HG03095 (cell line): ENCODE measurements around the gene CH25H.

Source experiments
- ATAC-seq: cut with Tn5 transposase; IDR thresholded peaks from one replicate; pipeline ENCODE4 v1.9.1; 2021; ENCODE audit warnings: moderate library complexity; ENCODE audit not compliant: unreplicated experiment

The CH25H gene

DNA sequence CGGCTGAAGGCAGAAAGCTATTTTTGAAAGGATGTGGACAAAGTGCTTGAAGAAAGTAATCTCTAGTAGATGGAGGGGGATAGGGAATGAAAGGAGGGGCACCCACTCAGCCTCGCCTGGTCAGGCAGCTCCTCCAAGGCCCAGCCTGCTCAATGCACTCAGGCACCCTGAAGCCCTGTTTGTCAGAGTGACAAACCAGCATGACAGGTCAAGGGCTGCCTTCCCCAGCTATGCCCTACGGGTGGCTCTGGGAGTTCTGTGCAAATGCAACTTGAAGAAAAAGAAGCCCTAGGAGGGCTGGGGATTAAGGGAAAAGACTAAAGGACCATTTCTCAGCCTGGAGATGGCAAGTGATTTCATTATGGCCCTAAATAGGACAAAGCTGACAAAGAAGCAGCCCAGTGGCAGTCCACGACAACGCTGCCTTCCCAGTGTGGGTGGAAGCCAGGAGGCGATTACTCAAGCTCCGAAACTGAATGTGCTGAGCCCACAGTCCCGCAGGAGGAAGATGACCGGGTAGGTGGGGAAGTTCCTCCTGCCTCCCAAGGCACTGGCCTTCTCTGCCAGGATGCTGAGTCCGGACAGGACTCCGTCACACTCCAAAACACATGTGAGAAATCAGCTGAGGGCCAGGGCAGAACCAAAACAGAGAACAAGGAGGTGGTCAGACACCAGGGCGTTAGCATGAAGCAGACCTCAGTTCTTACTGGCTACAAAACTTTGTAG is 28.1 kb upstream of the CH25H start:
- ATAC-seq: no peak

DNA sequence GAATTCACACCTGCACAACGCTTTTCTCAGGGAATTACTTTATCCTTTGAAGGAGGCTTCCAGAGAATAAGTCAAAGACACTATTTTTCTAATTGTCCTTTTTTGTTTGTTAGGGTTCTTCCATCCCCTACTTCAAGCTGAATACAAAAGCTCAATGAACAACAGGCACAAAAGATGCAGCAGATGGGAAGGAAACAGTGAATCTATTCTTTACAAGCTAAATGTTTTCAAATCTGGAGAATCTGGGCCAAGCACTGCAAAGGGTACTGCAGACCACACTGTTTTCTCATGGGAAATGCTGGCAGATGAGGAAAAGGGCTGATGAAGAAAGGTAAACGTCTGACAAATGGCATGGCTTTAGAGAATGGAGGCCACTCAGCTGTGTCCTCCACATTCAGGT is 25.9 kb upstream of the CH25H start:
- no peak for ATAC-seq

DNA sequence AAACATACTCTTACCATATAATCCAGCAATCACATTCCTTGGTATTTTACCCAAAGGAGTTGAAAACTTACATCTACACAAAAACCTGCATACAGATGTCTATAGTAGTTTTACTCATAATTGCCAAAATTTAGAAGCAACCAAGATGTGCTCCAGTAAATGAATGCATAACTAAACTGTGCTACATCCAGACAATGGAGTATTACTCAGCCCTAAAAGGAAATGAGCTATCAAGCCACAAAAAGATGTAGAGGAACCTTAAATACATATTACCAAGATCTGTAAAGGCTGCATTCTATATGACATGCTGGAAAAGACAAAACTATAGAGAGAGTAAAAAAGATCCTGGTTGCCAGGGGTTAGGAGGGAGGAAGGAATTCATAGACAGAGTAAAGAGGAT is 21.8 kb upstream of the CH25H start:
- no peak for ATAC-seq

DNA sequence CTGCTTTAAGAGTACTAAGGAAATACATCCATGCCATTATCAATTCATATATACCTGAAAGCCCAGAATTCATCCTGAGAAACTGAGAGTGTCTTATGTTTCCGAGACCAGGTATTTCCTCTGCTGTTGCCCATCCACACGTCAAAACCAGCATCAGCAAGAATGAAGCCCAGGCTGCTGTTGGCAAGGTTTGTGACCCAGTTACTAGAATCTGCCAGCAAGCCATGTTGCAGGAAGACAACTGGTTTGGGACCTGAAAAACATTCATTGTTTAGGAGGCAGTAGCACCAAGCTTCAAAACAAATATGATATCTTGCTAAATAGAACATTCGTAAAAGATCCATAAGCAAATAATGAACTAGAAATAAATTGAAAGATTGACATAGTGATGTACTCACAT is 21.0 kb upstream of the CH25H start:
- ATAC-seq: no peak

DNA sequence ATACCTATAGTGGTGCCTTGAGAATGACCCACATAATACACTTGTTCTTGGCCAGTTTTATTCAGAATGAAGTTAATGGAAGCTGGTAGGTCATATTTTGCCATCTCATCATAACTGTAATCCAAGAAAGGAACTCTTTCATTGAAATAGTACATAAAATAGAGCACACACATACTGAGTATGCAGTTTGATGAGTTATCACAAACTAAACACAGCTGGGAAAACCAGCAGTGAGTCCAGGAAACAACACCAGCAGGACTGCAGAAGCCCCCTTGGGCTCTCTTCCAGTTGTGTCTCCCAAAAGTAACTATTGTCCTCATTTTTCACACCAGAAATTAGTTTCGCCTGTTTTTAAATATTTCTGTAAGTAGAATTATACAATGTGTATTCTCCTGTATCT is 19.8 kb upstream of the CH25H start:
- no peak for ATAC-seq

DNA sequence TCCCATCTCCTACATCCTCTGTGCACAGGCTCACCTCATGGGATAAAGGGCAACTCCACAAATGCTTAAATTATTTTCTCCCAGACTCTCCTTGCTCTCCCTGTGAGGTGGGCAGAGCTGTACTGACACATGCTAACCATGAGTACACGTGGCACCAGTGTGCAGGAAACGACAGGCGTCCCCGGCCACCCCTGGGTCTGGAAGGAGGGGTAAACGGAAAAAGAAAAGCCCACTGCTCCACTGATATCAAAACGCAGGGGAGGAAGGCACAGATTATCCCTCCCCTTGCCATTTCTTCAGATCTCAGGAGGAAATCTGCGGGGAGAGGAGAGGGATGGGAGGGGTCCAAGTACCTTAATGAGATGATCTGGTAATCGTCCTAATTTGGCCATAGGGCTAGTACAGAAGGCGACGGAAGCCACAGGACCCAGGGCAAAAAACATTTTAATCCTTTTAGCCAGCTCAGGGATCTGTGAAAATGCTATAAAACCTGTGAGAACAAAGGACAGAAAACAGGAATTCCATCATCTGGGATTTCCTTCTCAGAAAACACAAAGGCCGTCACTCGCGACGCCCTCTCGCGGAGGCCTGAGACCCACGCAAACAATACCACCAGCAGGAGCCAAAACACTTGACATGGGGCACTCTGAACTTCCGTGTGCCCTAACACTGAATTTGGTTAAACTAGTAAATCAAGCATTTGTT is 17.8 kb upstream of the CH25H start:
- ATAC-seq: no peak

DNA sequence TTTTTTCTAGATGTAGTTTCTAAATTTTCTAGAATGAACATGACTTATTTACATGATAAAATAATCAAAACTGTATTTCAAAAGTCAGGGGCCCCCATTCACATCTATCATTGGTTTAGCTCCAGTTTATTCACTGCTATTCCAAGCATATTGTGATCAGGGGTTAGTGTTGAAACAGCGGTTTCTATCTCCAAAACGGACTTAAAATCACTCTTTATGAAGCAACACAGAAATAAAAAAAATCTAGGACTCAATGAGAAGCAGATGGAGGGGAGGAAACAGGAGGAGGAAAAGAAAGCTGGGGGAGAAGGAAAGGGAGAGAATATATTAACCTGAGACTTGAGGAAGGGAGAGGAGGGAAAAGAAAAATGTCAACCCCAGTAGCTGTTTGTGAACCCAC is 14.8 kb upstream of the CH25H start:
- no peak for ATAC-seq

DNA sequence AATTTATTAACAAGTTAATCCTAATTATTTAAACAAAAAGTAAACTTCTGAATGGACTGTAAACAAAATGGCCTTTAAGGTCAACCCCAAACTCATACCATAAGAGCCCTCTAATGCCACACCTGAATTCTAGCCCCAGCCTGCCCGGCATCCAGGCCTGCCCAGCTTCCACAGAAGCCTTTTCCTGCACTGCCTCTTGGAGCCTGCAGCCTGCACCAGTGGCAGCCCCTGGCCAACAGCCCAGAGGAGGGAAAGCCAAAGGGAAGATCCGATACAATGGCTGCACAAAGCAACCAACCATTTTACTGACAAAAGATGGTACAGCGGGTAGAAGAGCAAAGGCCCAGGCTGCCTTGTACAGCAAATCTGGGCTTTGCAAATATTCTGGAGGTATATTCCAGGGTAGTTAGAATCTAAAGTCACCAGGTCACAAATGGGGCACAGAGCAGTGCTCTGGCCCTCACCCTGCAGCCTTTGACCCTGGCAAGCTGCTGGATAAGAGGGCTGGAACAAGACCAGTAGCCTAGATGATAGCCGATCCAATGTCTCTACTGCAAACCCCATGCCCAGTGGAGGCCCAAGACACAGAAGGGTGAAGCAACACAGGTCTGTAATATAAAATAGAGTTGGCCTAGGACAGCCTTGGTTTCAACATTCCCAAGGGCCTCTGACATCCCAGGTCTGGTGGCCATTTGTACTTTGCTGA is 12.5 kb upstream of the CH25H start:
- ATAC-seq: no peak

DNA sequence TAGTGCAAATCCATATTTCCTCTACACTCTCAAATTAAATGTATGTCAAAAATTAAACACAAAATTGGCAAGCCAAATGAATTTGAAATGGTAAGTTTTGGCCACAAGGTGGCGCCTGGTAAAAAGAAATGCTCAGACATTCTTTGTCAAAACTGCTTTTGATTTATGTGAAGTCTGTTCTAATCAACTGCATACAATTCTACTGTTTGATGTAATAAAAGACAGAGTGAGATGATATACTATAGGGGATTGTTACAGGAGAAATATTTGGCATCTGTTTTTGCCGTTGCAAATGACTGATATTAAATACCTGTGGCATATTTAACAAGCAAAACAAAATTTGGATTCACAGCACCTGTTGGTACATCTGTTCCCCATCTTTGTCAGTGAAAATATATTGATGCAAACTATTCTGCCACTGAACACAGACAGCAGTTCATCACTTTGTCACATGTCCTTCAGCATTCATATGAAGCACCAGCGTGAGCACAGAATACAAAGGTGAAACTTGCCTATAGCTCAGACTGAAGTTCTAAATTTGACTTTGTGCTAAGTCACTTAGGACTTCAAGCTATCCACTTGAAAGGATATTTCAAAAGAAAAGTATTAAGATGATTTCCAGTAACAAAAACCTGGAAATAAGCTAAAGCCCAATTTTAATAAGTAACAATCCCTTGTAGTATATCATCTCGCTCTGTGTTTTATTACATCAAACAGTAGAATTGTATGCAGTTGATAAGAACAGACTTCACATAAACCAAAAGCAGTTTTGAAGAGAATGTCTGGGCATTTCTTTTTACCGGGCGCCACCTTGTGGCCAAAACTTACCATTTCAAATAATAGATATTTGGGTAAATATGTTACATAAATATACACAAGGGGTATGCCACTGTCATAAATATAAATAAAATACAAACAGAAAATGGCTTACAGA is 10.2 kb upstream of the CH25H start:
- ATAC-seq: no peak

DNA sequence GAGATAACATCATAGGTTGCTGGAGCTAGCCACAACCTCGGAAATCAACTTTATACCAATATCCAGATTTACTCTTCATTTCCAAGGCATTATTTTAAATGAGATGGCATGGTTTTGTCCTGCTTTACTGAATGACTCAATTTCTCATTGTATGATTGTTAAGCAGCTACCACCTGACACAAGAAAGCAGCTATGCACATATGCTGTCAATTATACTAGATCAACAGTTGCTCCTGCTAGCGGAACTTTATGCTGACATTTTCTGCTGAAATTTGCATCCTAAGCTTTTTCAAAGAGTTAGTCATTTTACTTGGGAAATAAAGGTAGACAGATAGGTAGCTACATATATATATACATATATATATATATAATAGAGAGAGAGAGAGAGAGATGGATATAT is 8.9 kb upstream of the CH25H start:
- ATAC-seq: no peak

DNA sequence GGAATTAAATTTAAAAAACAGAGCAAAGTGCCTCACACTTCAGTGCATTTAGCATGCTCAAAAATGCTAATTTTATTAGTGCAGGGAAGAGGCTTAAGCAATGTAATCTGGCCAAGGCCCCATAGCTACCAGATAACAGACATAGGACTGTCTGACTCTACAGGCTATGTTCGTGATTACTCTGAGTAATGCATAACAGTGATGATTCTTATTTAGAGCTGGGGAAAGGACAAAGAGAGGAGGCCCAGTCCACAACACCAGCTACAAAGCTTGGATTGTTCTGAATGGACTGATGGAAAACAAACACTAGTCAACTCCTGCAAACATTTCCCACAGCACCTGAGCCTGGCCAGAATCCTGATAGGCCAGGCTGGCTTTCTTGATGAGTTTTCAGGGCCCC is 8.4 kb upstream of the CH25H start:
- ATAC-seq: no peak

DNA sequence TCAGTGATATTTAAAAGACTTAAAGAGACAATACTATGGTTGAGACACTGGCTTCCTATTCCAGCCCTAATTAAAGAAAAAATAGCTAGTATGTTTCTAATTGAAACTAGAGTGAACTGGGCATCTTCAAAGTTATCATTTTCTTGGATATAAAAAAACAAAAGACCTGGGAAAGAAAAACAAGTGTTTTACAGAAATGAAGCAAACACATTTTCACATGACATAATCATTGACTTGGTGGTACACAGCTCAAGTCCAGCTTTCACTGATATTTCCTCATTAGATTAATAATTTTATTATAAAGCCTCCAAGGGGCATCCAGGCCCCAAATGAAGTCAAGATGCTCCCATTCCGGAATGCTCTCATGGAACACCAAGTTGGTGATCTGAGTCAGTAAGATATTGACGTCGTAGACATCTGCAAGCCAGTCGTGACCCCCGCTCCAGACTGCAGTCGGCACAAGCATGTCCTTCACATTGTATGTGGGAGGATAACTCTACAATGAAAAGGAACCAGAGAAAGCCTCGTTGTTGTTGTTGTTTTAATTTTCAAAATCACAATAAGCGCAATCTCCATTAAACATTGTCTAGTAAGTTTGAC is 7.5 kb upstream of the CH25H start:
- no peak for ATAC-seq

DNA sequence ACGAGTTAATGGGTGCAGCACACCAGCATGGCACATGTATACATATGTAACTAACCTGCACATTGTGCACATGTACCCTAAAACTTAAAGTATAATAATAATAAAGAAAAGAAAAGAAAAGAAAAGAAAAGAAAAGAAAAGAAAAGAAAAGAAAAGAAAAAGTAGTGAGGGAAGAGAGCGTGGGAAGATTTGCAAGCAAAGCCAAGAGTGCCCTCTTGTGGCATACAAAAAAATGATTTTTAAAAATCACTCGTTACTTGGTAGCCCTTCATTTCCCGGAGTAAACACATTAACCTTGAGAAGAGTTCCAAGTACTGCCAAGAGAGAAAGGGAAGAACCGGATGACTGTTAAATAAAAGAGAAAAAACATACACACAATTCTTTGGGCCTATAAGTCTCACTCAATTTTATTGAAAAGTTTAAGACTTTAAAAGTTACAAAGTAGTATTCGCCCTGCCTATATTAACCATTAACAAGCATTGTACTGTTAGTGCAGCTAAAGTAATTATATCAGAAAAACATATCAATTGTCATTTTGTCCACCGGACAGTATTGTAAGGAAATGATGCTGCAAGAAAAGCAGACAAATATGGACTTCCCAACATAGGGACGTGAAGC is 6.2 kb upstream of the CH25H start:
- ATAC-seq: no peak

DNA sequence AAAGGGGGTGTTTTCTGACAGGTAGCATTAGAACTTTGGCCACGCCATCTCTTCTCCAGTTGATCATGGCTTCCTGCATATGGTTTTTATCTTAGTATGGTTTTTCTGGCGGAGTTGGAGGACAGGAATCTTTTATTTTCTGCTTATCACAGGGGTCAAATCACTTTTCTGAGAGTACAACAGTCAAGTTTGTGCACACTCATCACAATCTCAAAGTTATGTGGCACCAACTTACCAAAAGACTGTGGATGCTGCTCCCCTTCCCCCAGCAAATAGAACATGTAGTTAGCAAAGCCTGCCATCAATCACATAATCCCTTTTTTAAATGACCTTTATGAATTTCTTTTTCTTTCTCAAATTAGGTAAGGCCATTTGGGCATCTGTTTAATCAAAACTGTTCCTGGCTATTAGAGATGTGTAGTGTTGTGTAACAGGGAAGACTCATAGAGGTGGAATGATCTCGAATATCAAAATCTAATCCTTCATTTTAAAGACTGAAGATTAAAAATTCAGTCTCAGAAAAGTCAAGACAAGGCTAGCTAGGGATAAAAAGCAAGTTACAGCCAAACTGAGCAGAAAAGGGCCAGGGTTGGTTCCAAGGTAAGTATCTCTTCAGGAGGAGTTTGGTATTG is 3.8 kb upstream of the CH25H start:
- ATAC-seq: no peak

DNA sequence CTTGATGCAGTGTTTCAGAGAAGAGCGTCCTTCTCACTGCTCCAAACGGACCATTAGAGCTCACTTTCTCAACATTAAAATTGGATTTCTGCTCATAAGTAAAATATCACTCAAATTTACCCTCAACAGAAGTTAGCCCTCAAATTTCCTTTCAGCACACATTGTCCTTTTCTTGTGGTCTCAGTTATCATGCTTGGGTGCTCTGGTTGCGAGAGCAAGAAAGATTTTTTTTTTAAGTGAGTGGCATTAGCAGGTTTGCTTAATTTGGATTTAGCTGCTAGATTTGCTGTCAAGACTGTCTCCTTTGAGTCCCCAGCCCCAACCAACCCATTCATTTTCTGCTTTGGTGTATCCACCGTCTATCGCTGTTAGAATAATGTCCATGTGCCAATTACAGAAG is 2.6 kb upstream of the CH25H start:
- no peak for ATAC-seq

DNA sequence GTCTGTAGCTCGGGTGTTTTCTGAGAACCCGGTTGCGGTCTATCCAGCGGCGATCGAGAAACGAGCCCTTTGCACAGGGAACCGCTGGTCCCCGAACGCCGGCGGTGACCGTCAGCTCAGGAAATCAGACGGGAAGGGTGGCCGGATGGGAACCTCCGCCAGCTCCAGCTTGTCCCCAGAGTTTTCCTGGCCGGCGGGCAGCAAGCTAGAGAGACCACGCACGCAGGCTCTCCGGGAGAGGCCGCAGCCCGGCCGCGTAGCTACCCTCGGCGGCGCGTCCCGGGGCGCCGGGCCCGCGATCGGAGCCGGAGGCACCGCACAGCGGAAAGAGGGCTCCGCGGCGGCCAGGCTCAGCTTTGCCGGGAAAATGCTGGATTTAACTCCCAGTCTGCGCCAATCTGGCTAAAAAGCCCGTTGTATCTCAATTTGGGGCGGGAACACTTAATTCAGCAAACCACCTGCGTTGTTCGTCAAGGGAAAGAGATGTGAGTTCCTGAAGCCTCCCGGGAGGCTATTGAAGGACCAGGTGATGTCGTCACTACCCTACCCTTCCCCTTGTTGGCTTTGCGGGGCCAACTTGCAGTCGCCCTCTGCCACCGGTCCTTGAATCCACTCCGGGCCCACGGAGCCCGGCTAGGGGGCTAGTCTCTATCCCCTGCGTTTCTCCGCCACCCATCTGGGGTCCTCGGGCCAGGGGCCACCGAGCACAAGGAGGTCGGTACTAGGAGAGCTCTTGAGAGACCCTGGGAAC is 859 bp upstream of the CH25H start:
- no peak for ATAC-seq

DNA sequence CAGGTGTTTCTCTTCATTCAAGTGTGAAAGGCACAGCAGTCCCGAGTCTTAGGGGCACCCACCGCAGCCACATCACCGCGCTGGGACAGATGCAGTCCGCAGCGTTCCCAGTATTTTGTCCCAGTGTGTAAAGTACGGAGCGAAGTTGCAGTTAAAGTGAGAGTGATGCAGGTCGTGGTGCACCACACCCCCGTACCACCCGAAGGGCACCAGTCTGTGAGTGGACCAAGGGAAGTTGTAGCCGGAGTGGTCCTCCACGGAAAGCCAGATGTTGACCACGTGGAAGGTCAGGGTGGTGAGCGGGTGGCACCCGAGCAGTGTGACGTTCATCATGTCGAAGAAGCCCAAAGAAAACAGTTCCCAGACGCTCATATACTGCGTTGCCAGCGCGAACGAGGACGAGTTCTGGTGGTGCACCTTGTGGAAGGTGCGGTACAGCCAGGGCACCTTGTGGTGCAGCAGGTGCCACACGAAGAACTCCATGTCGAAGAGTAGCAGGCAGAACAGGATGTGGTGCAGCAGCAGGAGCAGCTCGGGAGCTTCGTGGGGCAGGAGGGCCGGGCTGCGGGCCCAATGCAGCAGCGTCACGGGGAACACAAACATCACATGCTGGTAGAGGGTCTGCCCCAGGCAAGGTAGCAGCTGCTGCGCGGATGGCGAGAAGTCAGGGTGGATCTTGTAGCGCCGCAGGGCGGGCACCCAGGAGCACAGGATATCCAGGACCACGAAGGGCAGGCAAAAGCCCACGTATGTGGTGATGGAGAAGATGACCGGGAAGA is 526 bp downstream of the CH25H start:
- ATAC-seq: no peak

DNA sequence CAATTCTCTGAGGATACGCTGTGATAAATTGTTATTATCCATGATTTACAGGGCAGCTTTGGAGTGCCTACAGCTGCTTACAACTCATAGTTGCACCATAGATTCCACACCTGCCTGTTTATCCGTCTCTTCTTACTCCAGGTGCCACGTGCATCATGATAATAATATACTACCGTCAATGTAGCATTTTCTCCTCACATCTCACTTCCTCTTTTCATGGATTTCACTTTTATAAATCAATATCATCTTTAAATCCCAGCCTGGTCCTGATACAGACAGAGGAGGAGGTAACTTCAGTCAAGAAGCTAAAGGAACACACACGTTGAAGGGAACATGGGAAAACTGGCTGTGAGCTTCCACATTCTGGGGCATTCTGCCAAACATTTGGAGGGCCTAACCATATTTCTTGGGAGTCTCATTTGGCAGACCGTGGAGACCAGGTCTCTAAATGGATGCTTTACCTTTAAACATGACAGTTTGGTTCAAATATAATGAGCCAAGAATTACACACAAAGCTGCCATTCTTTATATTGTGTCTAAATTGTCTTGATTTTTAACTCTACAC is 2.4 kb downstream of the CH25H start:
- no peak for ATAC-seq
